Testis (tissue), 3 donors: Measurements from ENCODE around the gene COLEC11. TPM values are rescaled to one million over a fixed set of nuclear protein-coding genes. Genes with fewer than 3 reads are reported as not detected.
A peak's percentile ranks its signal among the peaks of the same experiment; 100 is the strongest.

ENCODE experiments used
- DNase-seq: peaks from one replicate; pipeline ENCODE4 v3.0.0-alpha.2; 2019
- H3K27ac ChIP-seq, 2 donors: fragments of 200-600 bp; sonication (generic); one replicate each; pipeline ENCODE4 v1.5.1; 2019
- H3K27me3 ChIP-seq: fragments of 200-600 bp; sonication (generic); one replicate; pipeline ENCODE4 v1.5.1; 2019
- H3K36me3 ChIP-seq: fragments of 200-600 bp; sonication (generic); one replicate; pipeline ENCODE4 v1.5.1; 2017; ENCODE audit warnings: low read depth; ENCODE audit errors: missing control alignments
- H3K4me1 ChIP-seq: fragments of 200-600 bp; sonication (generic); one replicate; pipeline ENCODE4 v1.5.1; 2019
- H3K4me3 ChIP-seq, 2 donors: fragments of 200-600 bp; sonication (generic); one replicate each; pipeline ENCODE4 v1.5.1; 2017 to 2019
- H3K9me3 ChIP-seq: fragments of 200-600 bp; sonication (generic); one replicate; pipeline ENCODE4 v1.5.1; 2017
- CTCF ChIP-seq, 3 experiments: fragments of 450-650 bp in 2 of 3; fragments of 200-600 bp in 1 of 3; sonication (generic) in 1 of 3; IDR thresholded peaks; one replicate each; pipeline ENCODE4 v1.5.1; 2016 to 2019; ENCODE audit warnings: antibody characterized with exemption in 3 of 3, mild to moderate bottlenecking in 2 of 3, moderate library complexity in 1 of 3
- POLR2A ChIP-seq: fragments of 450-650 bp; IDR thresholded peaks from one replicate; pipeline ENCODE4 v1.6.1; 2017; ENCODE audit warnings: antibody characterized with exemption, mild to moderate bottlenecking, moderate library complexity
- WGBS, 2 donors: methylation state at CpG; one replicate each; pipeline ENCODE4 v1.1.5; 2018; 5-methylcytosine and 5-hydroxymethylcytosine counted together
- intact Hi-C: fragments of 100-400 bp; cut with DNase I; formaldehyde crosslinking; loops from one replicate; pipeline ENCODE4 v1.15.1; 2023; ENCODE audit warnings: low total_unique reads
- polyA plus RNA-seq: library from polyadenylated mRNA; stranded (reverse); fragments of 350-450 nt; fragmentation: Illumina TruSeq; extraction: RNeasy Lipid Tissue Mini Kit (QIAGEN cat#74804); gene quantifications from one replicate; pipeline ENCODE4 v1.2.3, GENCODE V29; 2014; ENCODE audit warnings: low read depth, low replicate concordance; ENCODE audit not compliant: insufficient read depth
- total RNA-seq, 2 donors: library from RNA; depleted of rRNA; stranded (reverse); fragments of >200 nt; gene quantifications; one replicate each; pipeline ENCODE4 v1.2.3, GENCODE V29; 2016

Gene COLEC11
- total and polyA plus RNA-seq, 3 donors from 2014 or later, result 12.7 to 15.8 (median 15.4) TPM

GRCh38 chr2:3587432-3587831 lies 7.5 kb upstream of the COLEC11 start:
- Histone ChIP-seq H3K4me1 (peaks cover 15% of the 10 kb centered on the region), H3K27me3 (no peaks in the 10 kb centered on the region), H3K9me3 (no peaks in the 10 kb centered on the region), H3K27ac (no peak overlapping the region), H3K36me3 (no peaks in the 10 kb centered on the region), H3K4me3 (no peak overlapping the region)
- intact Hi-C loops, result no loop called here
- no peak for DNase-seq
- TF ChIP-seq POLR2A (no peak), CTCF (IDR thresholded peaks at IDR 0.05) (no peak)
- 83 to 84% methylated on average over 6 of the region's 6 CpGs for WGBS, 2 donors

GRCh38 chr2:3588084-3588483 lies 6.8 kb upstream of the COLEC11 start:
- H3K27me3 ChIP-seq, result no peaks in the 10 kb centered on the region
- TF ChIP-seq CTCF (IDR thresholded peaks at IDR 0.05) (no peak), POLR2A (no peak)
- no peak overlapping the region for H3K27ac ChIP-seq
- 83 to 89% methylated on average over 7 of the region's 7 CpGs for WGBS, 2 donors
- H3K4me1 ChIP-seq, result peaks cover 15% of the 10 kb centered on the region
- H3K9me3 ChIP-seq, result no peaks in the 10 kb centered on the region
- no peak overlapping the region for H3K4me3 ChIP-seq
- intact Hi-C loops, result no loop called here
- no peak for DNase-seq
- H3K36me3 ChIP-seq, result no peaks in the 10 kb centered on the region

GRCh38 chr2:3589086-3589485 lies 5.8 kb upstream of the COLEC11 start:
- Histone ChIP-seq H3K27ac (no peak overlapping the region), H3K9me3 (no peaks in the 10 kb centered on the region), H3K36me3 (no peaks in the 10 kb centered on the region), H3K27me3 (no peaks in the 10 kb centered on the region), H3K4me1 (peaks cover 15% of the 10 kb centered on the region), H3K4me3 (no peak overlapping the region)
- intact Hi-C loops, result no loop called here
- DNase-seq, result no peak
- WGBS, 2 donors, result 77 to 81% methylated on average over 11 of the region's 11 CpGs
- TF ChIP-seq POLR2A (no peak), CTCF (IDR thresholded peaks at IDR 0.05) (no peak)

- 44 to 68% methylated on average over 11 of the region's 11 CpGs for WGBS, 2 donors
- DNase-seq, result no peak
- H3K27me3 ChIP-seq, result no peaks in the 10 kb centered on the region
- no peaks in the 10 kb centered on the region for H3K9me3 ChIP-seq
- no peaks in the 10 kb centered on the region for H3K36me3 ChIP-seq
- intact Hi-C loops, result no loop called here
- no peak overlapping the region for H3K4me3 ChIP-seq
- H3K27ac ChIP-seq, result no peak overlapping the region
- H3K4me1 ChIP-seq, result peaks cover 3% of the 10 kb centered on the region
- TF ChIP-seq POLR2A, result no peak
- TF ChIP-seq CTCF (IDR thresholded peaks at IDR 0.05), result no peak
Observed at GRCh38 chr2:3595404-3595803, 492 bp downstream of the COLEC11 start.

GRCh38 chr2:3595985-3596384 lies 1.1 kb downstream of the COLEC11 start:
- H3K4me1 ChIP-seq, result peaks cover 3% of the 10 kb centered on the region
- H3K4me3 ChIP-seq, result no peak overlapping the region
- no peaks in the 10 kb centered on the region for H3K36me3 ChIP-seq
- no peaks in the 10 kb centered on the region for H3K27me3 ChIP-seq
- DNase-seq, result peak; percentile 9
- no peak for TF ChIP-seq POLR2A
- no peak for TF ChIP-seq CTCF (IDR thresholded peaks at IDR 0.05)
- 75 to 77% methylated on average over 6 of the region's 6 CpGs for WGBS, 2 donors
- H3K9me3 ChIP-seq, result no peaks in the 10 kb centered on the region
- H3K27ac ChIP-seq, result no peak overlapping the region
- intact Hi-C loops, result no loop called here
